ENCODE measurements around the gene CDH13.

Gene CDH13

DNA sequence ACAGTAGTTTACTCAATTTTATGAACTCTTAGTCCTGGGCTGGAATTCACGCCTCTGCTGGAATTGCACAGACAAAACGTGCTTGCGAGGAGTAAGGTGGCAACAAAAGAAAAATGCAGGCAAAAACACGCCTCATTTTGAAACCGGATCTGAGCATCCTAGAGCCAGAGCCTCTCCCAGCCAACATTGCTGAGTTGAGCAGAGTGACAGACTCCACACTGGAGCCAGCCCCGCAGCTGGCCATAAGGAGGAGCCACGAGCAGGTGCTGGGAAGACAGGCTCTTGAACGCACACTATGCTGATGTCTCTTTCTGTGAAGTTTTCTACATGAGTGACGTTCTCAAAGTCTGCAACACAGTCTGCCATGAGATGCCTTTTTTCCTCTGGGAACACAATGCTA lies 1166.4 kb downstream of the CDH13 start:
- DNase-seq = no peak
- Histone ChIP-seq H3K27me3 (replicated peaks; ENCODE audit: insufficient read depth, low read length) (no peaks in the 10 kb centered on the region), H3K79me2 (ENCODE audit: low read length) (no peaks in the 10 kb centered on the region), H2AFZ (ENCODE audit: low read length) (no peak overlapping the region), H3K9me3 (replicated peaks; ENCODE audit: insufficient read depth, low read length) (no peaks in the 10 kb centered on the region), H3K9ac (ENCODE audit: low read length) (no peak overlapping the region), H3K9me2 (replicated peaks; ENCODE audit: insufficient read depth, low read length) (no peaks in the 10 kb centered on the region), H4K20me1 (ENCODE audit: insufficient read depth, low read length) (no peaks in the 10 kb centered on the region), H3K27ac (ENCODE audit: low read length) (no peak overlapping the region), H3K36me3 (replicated peaks; ENCODE audit: insufficient read depth, low read length) (no peaks in the 10 kb centered on the region), H3K4me2 (ENCODE audit: low read depth, low read length) (no peak overlapping the region), H3F3A (ENCODE audit: insufficient read depth, low read length) (no peaks in the 10 kb centered on the region), H3K4me3 (ENCODE audit: low read length) (no peak overlapping the region), H3K4me1 (ENCODE audit: low read length) (no peaks in the 10 kb centered on the region)
- TF ChIP-seq, protein P1, sequence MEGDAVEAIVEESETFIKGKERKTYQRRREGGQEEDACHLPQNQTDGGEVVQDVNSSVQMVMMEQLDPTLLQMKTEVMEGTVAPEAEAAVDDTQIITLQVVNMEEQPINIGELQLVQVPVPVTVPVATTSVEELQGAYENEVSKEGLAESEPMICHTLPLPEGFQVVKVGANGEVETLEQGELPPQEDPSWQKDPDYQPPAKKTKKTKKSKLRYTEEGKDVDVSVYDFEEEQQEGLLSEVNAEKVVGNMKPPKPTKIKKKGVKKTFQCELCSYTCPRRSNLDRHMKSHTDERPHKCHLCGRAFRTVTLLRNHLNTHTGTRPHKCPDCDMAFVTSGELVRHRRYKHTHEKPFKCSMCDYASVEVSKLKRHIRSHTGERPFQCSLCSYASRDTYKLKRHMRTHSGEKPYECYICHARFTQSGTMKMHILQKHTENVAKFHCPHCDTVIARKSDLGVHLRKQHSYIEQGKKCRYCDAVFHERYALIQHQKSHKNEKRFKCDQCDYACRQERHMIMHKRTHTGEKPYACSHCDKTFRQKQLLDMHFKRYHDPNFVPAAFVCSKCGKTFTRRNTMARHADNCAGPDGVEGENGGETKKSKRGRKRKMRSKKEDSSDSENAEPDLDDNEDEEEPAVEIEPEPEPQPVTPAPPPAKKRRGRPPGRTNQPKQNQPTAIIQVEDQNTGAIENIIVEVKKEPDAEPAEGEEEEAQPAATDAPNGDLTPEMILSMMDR (IDR thresholded peaks at IDR 0.05; ENCODE audit: low read length) = no peak
- TF ChIP-seq EZH2 (optimal IDR thresholded peaks at IDR 0.05; ENCODE audit: low read depth, low read length) = no peak
- TF ChIP-seq EZH2phosphoT487 (IDR thresholded peaks at IDR 0.05; ENCODE audit: low read length) = no peak

DNA sequence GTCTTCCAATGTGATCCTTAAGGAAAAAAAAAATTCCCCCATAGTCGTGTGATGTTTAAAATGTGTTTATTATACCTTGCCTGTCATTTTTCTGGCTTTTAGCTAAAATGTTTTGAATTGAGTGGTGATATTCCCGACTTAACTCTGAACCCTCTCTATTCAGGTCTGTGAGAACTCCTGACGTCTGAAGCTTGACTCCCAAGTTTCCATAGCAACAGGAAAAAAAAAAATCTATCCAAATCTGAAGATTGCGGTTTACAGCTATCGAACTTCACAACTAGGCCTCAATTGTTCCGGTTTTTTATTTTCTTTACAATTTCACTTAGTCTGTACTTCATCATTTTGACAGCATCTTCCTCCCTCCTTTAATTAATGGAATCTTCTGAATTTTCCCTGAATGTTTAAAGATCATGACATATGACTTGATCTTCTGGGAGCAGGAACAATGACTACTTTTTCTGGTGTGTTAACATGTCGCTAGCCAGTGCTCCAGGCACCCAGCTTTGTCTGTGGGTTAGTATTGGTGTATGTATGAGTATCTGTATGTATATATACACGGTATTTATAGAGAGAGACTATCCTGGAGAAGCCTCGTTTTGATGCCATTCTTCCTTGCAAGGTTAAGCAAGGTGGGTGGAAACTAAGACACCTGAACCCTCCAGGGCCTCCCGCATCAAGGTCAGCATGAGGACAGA lies 1168.2 kb downstream of the CDH13 start:
- no peak overlapping the region for H3K27ac ChIP-seq (ENCODE audit: low read length)
- H3K4me1 ChIP-seq (ENCODE audit: low read length) = no peaks in the 10 kb centered on the region
- H3K9me3 ChIP-seq (replicated peaks; ENCODE audit: insufficient read depth, low read length) = no peaks in the 10 kb centered on the region
- H3K9ac ChIP-seq (ENCODE audit: low read length) = no peak overlapping the region
- no peaks in the 10 kb centered on the region for H3K9me2 ChIP-seq (replicated peaks; ENCODE audit: insufficient read depth, low read length)
- no peaks in the 10 kb centered on the region for H3F3A ChIP-seq (ENCODE audit: insufficient read depth, low read length)
- H3K36me3 ChIP-seq (replicated peaks; ENCODE audit: insufficient read depth, low read length) = no peaks in the 10 kb centered on the region
- no peak overlapping the region for H2AFZ ChIP-seq (ENCODE audit: low read length)
- no peak for TF ChIP-seq EZH2 (optimal IDR thresholded peaks at IDR 0.05; ENCODE audit: low read depth, low read length)
- TF ChIP-seq, protein P1 (IDR thresholded peaks at IDR 0.05; ENCODE audit: low read length) = no peak
- TF ChIP-seq EZH2phosphoT487 (IDR thresholded peaks at IDR 0.05; ENCODE audit: low read length) = no peak
- H4K20me1 ChIP-seq (ENCODE audit: insufficient read depth, low read length) = no peaks in the 10 kb centered on the region
- H3K4me3 ChIP-seq (ENCODE audit: low read length) = no peak overlapping the region
- H3K4me2 ChIP-seq (ENCODE audit: low read depth, low read length) = no peak overlapping the region
- no peaks in the 10 kb centered on the region for H3K79me2 ChIP-seq (ENCODE audit: low read length)
- no peak for DNase-seq
- no peaks in the 10 kb centered on the region for H3K27me3 ChIP-seq (replicated peaks; ENCODE audit: insufficient read depth, low read length)

DNA sequence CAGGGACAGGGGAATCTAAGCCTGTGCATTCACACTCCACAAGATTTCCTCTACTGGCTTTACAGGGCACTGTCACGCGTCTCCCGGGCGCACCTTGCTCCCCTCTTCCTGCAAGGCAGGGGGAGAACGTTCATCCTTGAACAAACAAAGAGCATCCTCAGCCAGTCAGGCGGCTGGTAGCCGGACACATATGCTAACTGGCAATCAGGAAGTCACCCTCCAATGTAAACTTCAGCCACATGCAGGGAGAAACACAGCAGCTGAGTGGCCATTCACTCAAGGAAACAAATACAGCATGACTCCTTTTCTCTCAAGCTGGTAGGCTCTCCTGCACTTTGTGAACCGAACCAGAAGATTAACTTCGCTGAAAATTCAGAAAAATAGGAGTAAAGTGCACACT lies 1170.2 kb downstream of the CDH13 start:
- Histone ChIP-seq H3K9me3 (replicated peaks; ENCODE audit: insufficient read depth, low read length) (no peaks in the 10 kb centered on the region), H3K9me2 (replicated peaks; ENCODE audit: insufficient read depth, low read length) (no peaks in the 10 kb centered on the region), H3K9ac (ENCODE audit: low read length) (no peak overlapping the region), H3K79me2 (ENCODE audit: low read length) (no peaks in the 10 kb centered on the region), H2AFZ (ENCODE audit: low read length) (no peak overlapping the region), H3K4me3 (ENCODE audit: low read length) (no peak overlapping the region), H3K4me1 (ENCODE audit: low read length) (no peaks in the 10 kb centered on the region), H3K27ac (ENCODE audit: low read length) (no peak overlapping the region), H3F3A (ENCODE audit: insufficient read depth, low read length) (no peaks in the 10 kb centered on the region), H3K36me3 (replicated peaks; ENCODE audit: insufficient read depth, low read length) (no peaks in the 10 kb centered on the region), H4K20me1 (ENCODE audit: insufficient read depth, low read length) (no peaks in the 10 kb centered on the region), H3K4me2 (ENCODE audit: low read depth, low read length) (no peak overlapping the region), H3K27me3 (replicated peaks; ENCODE audit: insufficient read depth, low read length) (no peaks in the 10 kb centered on the region)
- TF ChIP-seq EZH2 (optimal IDR thresholded peaks at IDR 0.05; ENCODE audit: low read depth, low read length) (no peak), EZH2phosphoT487 (IDR thresholded peaks at IDR 0.05; ENCODE audit: low read length) (no peak)
- TF ChIP-seq, protein P1 (IDR thresholded peaks at IDR 0.05; ENCODE audit: low read length) = no peak
- DNase-seq = no peak
